GM12878 (cell line): Measurements from ENCODE around the gene MAMDC2. TPM values are rescaled to one million over a fixed set of nuclear protein-coding genes. Genes with fewer than 3 reads are reported as not detected.

Experiments
- ATAC-seq: fragments of 200-7000 bp; cut with Tn5 transposase; 3 replicates; pipeline ENCODE4 v1.9.1; 2020; ENCODE audit warnings: mild to moderate bottlenecking, moderate library complexity
- BruUV-seq: library from RNA; stranded (reverse); fragments of 400-500 nt; replicated peaks from 2 replicates; lab custom pipeline; 2021; lab: Mats Ljungman, UMichigan
- CTCF ChIA-PET: fragments of 300-600 bp; sonication (Branson Sonifier 250); formaldehyde crosslinking; extraction: SDS; loops from one replicate; lab custom pipeline; 2021; ENCODE audit warnings: inconsistent platforms; lab: Yijun Ruan, JAX
- POLR2A ChIA-PET: fragments of 350-600 bp; formaldehyde crosslinking; extraction: SDS; loops from one replicate; lab custom pipeline; 2021; ENCODE audit warnings: inconsistent platforms; lab: Charles Lee
- RAD21 ChIA-PET: fragments of 300-600 bp; sonication (Branson Sonifier 250); formaldehyde crosslinking; loops from one replicate; lab custom pipeline; 2023; ENCODE audit warnings: antibody characterized with exemption; ENCODE audit not compliant: unreplicated experiment; lab: Charles Lee
- SMC1A ChIA-PET: fragments of 300-600 bp; sonication (Branson Sonifier 250); formaldehyde crosslinking; loops from one replicate; lab custom pipeline; 2023; ENCODE audit not compliant: unreplicated experiment, uncharacterized antibody; lab: Charles Lee
- DNase-seq: peaks from one replicate; pipeline ENCODE4 v3.0.0-alpha.2; 2011; ENCODE audit warnings: low read depth, low spot score
- FAIRE-seq: peaks from 3 replicates; lab custom pipeline; 2011; peaks lifted over from hg19 to GRCh38; lab: Jason Lieb, UNC
- H2AFZ ChIP-seq: 2 replicates; pipeline ENCODE4 v1.6.0; 2011; ENCODE audit warnings: low read depth, low read length, control low read depth; ENCODE audit not compliant: control insufficient read depth
- H3K27ac ChIP-seq: 2 replicates; pipeline ENCODE4 v1.5.1; 2011; ENCODE audit warnings: control low read depth; ENCODE audit not compliant: control insufficient read depth, insufficient read depth
- H3K27me3 ChIP-seq, 2 experiments: replicated peaks in 1 of 2; 2 replicates each; pipeline versions ENCODE4 v1.6.0 to v1.6.1; 2011; ENCODE audit warnings: low read length in 1 of 2; ENCODE audit not compliant: control insufficient read depth in 2 of 2, insufficient read depth in 2 of 2
- H3K36me3 ChIP-seq, 2 experiments: 2 replicates each; pipeline ENCODE4 v1.5.1; 2011; ENCODE audit warnings: low read length in 1 of 2; ENCODE audit not compliant: control insufficient read depth in 2 of 2, insufficient read depth in 2 of 2
- H3K4me1 ChIP-seq: 2 replicates; pipeline ENCODE4 v1.6.1; 2011; ENCODE audit warnings: mild to moderate bottlenecking, low read length, moderate library complexity, mixed read lengths; ENCODE audit not compliant: control insufficient read depth, insufficient read depth
- H3K4me2 ChIP-seq: 2 replicates; pipeline ENCODE4 v1.6.0; 2011; ENCODE audit warnings: control low read depth; ENCODE audit not compliant: control insufficient read depth, insufficient read depth
- H3K4me3 ChIP-seq: fragments of 200-600 bp; sonication (generic); 2 replicates; pipeline ENCODE4 v1.5.1; 2016
- H3K79me2 ChIP-seq: 2 replicates; pipeline ENCODE4 v1.6.0; 2011; ENCODE audit warnings: low read length; ENCODE audit not compliant: control insufficient read depth, insufficient read depth
- H3K9ac ChIP-seq: 2 replicates; pipeline ENCODE4 v1.8.0; 2011; ENCODE audit warnings: low read length, control low read depth, mixed read lengths; ENCODE audit not compliant: control insufficient read depth, insufficient read depth
- H3K9me3 ChIP-seq: replicated peaks from 3 replicates; pipeline ENCODE4 v1.5.1; 2011; ENCODE audit warnings: mild to moderate bottlenecking, low read length; ENCODE audit not compliant: control insufficient read depth, insufficient read depth
- H4K20me1 ChIP-seq: 2 replicates; pipeline ENCODE4 v1.6.0; 2011; ENCODE audit not compliant: control insufficient read depth, insufficient read depth
- POLR2A ChIP-seq: IDR thresholded peaks from 2 replicates; pipeline ENCODE4 v1.6.1; 2011; ENCODE audit warnings: low read depth, mild to moderate bottlenecking, low read length
- SMAD1 ChIP-seq: fragments of 450-650 bp; IDR thresholded peaks from 2 replicates; pipeline ENCODE4 v1.6.1; 2018; ENCODE audit warnings: mild to moderate bottlenecking, low read depth; ENCODE audit not compliant: partially characterized antibody
- WGBS: methylation state at CpG from one replicate; pipeline ENCODE4 v1.1.6; 2016; ENCODE audit warnings: low lambda C conversion rate; ENCODE audit not compliant: insufficient replicate concordance, insufficient coverage; ENCODE audit errors: missing lambda C conversion rate; 5-methylcytosine and 5-hydroxymethylcytosine counted together
- in situ Hi-C: fragments of 300-500 bp; cut with MboI; formaldehyde crosslinking; loops from 9 replicates; pipeline ENCODE4 v1.14.3; 2018; ENCODE audit warnings: mixed read lengths
- intact Hi-C: fragments of 100-400 bp; cut with micrococcal nuclease; formaldehyde crosslinking; loops from one replicate; pipeline ENCODE4 v1.14.2; 2022; ENCODE audit not compliant: unreplicated experiment
- polyA plus RNA-seq, 11 experiments: library from polyadenylated mRNA; depleted of rRNA in 4 of 11; unstranded in 6 of 11; stranded (reverse) in 5 of 11; fragments of >200 nt; fragmentation: Nextera tagmentation in 4 of 11; fragmentation: Illumina TruSeq in 1 of 11; extraction: Ambion mirVana in 4 of 11; extraction: Trizol in 1 of 11; gene quantifications; 1 replicate in 1 of 11; 2 replicates in 10 of 11; pipeline versions ENCODE4 v1.2.1 to v1.2.3, GENCODE V29; 2011 to 2016; ENCODE audit warnings: inconsistent platforms in 2 of 11, missing spikeins in 2 of 11, low read depth in 1 of 11
- total RNA-seq, 4 experiments: library from RNA; depleted of rRNA in 3 of 4; stranded (reverse); fragments of >200 nt in 3 of 4; fragmentation: Illumina TruSeq in 1 of 4; extraction: Trizol in 1 of 4; gene quantifications; 2 replicates each; pipeline versions ENCODE4 v1.2.1 to v1.2.3, GENCODE V29; 2013 to 2021
- TF ChIP-seq, protein P1 (sequence below): fragments of 450-650 bp; IDR thresholded peaks from 2 replicates; pipeline ENCODE4 v1.6.1; 2017; ENCODE audit warnings: mild to moderate bottlenecking, moderate library complexity

Gene MAMDC2
- total and polyA plus RNA-seq, 10 of the 15 experiments (the other 5 are each of a cell fraction or from before 2014, with no cell fraction given), result 0.01 to 0.09 TPM; not detected in 8

DNA sequence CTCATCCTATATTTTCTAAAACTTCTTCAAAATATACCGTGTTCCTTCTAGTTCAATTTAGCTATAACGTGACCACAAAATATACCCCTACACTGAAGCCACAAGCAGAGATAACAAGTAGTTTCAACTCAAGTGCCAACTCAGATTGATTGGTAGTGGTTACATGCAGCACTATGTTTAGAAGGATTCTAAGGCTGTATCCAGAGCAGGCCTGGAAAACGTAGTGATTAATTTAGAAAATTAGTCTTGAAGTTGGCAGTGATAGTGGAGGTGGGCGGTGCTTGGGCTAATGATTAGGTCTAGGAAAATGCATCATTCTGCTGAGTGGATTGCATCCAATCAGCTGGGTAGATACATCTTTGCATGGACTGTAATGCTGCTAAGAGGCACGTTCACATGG, 61.5 kb downstream of the MAMDC2 start:
- Histone ChIP-seq H2AFZ (no peak overlapping the region), H3K9ac (no peak overlapping the region), H3K4me2 (no peak overlapping the region), H3K9me3 (no peaks in the 10 kb centered on the region), H3K27ac (no peak overlapping the region), H3K79me2 (no peaks in the 10 kb centered on the region), H3K4me1 (no peaks in the 10 kb centered on the region), H3K36me3 (no peaks in the 10 kb centered on the region), H4K20me1 (no peaks in the 10 kb centered on the region), H3K27me3 (no peaks in the 10 kb centered on the region; a peak in 1 of 4 replicates), H3K4me3 (no peak overlapping the region)
- BruUV-seq, result no TSS peak
- FAIRE-seq (no peak), ATAC-seq (no peak), DNase-seq (no peak)
- ChIA-PET RAD21 (no interaction called here), POLR2A (no interaction called here), CTCF (interaction anchor here (1.5 kb wide), 1 partner anchor 8 kb away, joined by 5 read pairs; no protein-coding TSS in a partner anchor), SMC1A (no interaction called here)
- 23% methylated on average over 5 of the region's 5 CpGs for WGBS
- intact Hi-C loops (no loop called here), in situ Hi-C loops (no loop called here)
- TF ChIP-seq POLR2A (no peak), SMAD1 (no peak)
- TF ChIP-seq, protein P1, sequence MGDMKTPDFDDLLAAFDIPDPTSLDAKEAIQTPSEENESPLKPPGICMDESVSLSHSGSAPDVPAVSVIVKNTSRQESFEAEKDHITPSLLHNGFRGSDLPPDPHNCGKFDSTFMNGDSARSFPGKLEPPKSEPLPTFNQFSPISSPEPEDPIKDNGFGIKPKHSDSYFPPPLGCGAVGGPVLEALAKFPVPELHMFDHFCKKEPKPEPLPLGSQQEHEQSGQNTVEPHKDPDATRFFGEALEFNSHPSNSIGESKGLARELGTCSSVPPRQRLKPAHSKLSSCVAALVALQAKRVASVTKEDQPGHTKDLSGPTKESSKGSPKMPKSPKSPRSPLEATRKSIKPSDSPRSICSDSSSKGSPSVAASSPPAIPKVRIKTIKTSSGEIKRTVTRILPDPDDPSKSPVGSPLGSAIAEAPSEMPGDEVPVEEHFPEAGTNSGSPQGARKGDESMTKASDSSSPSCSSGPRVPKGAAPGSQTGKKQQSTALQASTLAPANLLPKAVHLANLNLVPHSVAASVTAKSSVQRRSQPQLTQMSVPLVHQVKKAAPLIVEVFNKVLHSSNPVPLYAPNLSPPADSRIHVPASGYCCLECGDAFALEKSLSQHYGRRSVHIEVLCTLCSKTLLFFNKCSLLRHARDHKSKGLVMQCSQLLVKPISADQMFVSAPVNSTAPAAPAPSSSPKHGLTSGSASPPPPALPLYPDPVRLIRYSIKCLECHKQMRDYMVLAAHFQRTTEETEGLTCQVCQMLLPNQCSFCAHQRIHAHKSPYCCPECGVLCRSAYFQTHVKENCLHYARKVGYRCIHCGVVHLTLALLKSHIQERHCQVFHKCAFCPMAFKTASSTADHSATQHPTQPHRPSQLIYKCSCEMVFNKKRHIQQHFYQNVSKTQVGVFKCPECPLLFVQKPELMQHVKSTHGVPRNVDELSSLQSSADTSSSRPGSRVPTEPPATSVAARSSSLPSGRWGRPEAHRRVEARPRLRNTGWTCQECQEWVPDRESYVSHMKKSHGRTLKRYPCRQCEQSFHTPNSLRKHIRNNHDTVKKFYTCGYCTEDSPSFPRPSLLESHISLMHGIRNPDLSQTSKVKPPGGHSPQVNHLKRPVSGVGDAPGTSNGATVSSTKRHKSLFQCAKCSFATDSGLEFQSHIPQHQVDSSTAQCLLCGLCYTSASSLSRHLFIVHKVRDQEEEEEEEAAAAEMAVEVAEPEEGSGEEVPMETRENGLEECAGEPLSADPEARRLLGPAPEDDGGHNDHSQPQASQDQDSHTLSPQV, result no peak
